K562 (cell line): Measurements from ENCODE around the gene ERBB3.

ENCODE experiments used
- CREB5 ChIP-seq: fragments of 250-450 bp; sonication (Bioruptor Pico); IDR thresholded peaks from 2 replicates; pipeline ENCODE4 v1.5.0; 2020; ENCODE audit warnings: mild to moderate bottlenecking
- GTF2F1 ChIP-seq: IDR thresholded peaks from 2 replicates; pipeline ENCODE4 v1.6.1; 2011; ENCODE audit warnings: low read depth, low read length, improper control_type of control experiment
- POLR2AphosphoS5 ChIP-seq: IDR thresholded peaks from 2 replicates; pipeline ENCODE4 v1.6.1; 2011; ENCODE audit warnings: mild to moderate bottlenecking, low read depth, low read length, moderate library complexity; ENCODE audit not compliant: control insufficient read depth, insufficient read depth
- TBL1XR1 ChIP-seq, 2 experiments: IDR thresholded peaks; 2 replicates each; pipeline ENCODE4 v1.6.1; 2012; ENCODE audit warnings: improper control_type of control experiment in 2 of 2, low read length in 2 of 2, mild to moderate bottlenecking in 1 of 2
- XRCC5 ChIP-seq: fragments of 200-400 bp; formaldehyde crosslinking; IDR thresholded peaks from 2 replicates; pipeline ENCODE4 v1.6.1; 2017; ENCODE audit warnings: low read depth, mild to moderate bottlenecking, low read length

- TF ChIP-seq POLR2AphosphoS5: no peak
- TF ChIP-seq TBL1XR1 (IDR thresholded peaks at IDR 0.05; ENCODE audit: low read length in 2 of 2): no peak
- no peak; the same call in 1 of the 2 replicates for TF ChIP-seq XRCC5
- TF ChIP-seq CREB5 (CRISPR knock-in tag): no peak
- no peak for TF ChIP-seq GTF2F1
Observed at GRCh38 chr12:56103823-56104108, 23.8 kb downstream of the ERBB3 start.
